Measurements from ENCODE around the gene PARN. TPM values are rescaled to one million over a fixed set of nuclear protein-coding genes. Genes with fewer than 3 reads are reported as not detected.
A peak's percentile ranks its signal among the peaks of the same experiment; 100 is the strongest.

Gene PARN, protein sequence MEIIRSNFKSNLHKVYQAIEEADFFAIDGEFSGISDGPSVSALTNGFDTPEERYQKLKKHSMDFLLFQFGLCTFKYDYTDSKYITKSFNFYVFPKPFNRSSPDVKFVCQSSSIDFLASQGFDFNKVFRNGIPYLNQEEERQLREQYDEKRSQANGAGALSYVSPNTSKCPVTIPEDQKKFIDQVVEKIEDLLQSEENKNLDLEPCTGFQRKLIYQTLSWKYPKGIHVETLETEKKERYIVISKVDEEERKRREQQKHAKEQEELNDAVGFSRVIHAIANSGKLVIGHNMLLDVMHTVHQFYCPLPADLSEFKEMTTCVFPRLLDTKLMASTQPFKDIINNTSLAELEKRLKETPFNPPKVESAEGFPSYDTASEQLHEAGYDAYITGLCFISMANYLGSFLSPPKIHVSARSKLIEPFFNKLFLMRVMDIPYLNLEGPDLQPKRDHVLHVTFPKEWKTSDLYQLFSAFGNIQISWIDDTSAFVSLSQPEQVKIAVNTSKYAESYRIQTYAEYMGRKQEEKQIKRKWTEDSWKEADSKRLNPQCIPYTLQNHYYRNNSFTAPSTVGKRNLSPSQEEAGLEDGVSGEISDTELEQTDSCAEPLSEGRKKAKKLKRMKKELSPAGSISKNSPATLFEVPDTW
- 10 to 100 TPM; 36.3 to 60.4 (median 52.9) TPM for polyA plus RNA-seq

DNA sequence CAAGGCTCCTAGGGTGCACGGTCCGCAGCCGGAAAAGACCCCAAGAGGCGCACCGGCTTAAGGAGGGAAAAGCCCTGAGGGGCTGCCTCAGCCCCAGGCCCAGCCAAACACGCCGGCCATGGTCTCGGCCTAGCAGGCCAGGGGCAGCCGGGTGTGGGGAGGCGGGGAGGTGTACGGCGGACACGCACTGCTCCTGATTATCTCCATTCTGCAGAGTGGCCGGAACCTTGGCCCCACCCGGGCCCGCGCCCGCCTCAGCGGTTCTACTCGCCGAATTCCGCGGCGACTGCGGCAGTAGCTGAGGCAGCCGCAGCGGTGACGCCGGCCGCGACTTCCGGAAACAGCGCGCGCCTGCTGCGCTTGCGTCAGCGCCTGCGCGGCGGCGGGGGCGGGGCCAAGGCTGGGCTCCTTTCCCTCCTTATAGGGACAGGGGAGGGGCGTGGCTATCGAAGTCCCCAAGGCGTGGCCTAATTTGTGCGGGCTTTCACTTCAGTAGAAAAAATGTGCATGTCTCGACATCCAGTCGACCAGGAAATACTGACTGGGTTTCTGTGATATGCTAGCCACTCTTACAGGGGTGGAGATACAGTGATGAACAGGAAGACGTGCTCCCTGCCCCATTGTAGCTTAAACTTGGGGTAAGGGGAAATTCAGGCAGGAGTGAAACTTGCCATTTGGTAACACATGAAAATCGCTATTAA is at the start of gene PARN:
TSS of gene PARN (minus strand) at position 342 of the 701 bp plus-strand sequence. CDS start at position 207, 135 bp downstream.
- H3K4me3 Mint-ChIP-seq, result peak within 1 kb of the TSS; percentile 94 to 100 (median 97)
- peaks cover 58 to 78% of the 10 kb centered on the region in 2 donors for H3K4me1 Mint-ChIP-seq

DNA sequence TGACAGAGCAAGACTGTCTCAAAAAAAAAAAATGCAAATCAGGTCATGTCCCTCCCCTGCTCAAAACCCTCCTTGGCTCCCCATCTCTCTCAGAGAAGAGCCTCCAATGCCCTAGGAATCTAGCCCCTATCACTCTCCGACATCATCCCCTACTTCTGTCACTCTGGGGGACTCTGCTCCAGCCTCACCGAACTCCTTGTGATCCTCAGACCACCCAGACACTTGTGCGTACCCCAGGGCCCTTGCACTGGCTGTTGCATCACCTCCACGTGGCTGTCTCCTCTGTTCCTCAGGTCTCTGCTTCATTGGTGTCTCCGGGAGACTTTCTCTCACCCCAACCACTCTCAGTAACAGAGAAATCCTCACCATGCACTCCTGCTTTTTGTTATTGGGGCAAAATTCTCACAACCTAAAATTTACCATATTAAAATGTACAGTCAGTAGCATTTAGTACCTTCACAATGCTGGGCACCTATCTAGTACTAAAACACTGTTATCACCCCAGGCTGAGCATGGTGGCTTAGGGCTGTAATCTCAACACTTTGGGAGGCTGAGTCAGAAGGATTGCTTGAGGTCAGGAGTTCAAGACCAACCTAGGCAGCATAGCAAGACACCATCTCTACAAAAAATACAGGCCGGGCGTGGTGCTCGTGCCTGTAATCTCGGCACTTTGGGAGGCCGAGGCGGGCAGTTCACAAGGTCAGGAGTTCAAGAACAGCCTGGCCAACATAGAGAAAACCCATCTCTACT is 48.9 kb upstream of the PARN start:
- no peaks in the 10 kb centered on the region for H3K36me3 Mint-ChIP-seq
- DNase-seq, result no peak
- peaks cover 0 to 3% of the 10 kb centered on the region in 2 donors for H3K4me1 Mint-ChIP-seq
- no peak overlapping the region for H3K27ac Mint-ChIP-seq
- H3K27me3 Mint-ChIP-seq (ENCODE audit: low read depth in 3 of 3), result peaks cover 2 to 4% (median 2%) of the 10 kb centered on the region in 3 donors
- peaks cover 0 to 4% (median 0%) of the 10 kb centered on the region in 6 donors for H3K9me3 Mint-ChIP-seq
- no peak overlapping the region for H3K4me3 Mint-ChIP-seq

More for the DNA sequence above, at the start of gene PARN:
- Mint-ChIP-seq H3K9me3 (peaks cover 0 to 1% (median 0%) of the 10 kb centered on the region in 6 donors), H3K36me3 (peaks cover 5 to 16% (median 9%) of the 10 kb centered on the region in 3 donors), H3K27me3 (ENCODE audit: low read depth in 3 of 3) (peaks cover 18 to 31% (median 18%) of the 10 kb centered on the region in 3 donors), H3K27ac (peak within 1 kb of the TSS; percentile 98 to 100 (median 100))
- peak; percentile 98 to 99 (median 98) for DNase-seq

DNA sequence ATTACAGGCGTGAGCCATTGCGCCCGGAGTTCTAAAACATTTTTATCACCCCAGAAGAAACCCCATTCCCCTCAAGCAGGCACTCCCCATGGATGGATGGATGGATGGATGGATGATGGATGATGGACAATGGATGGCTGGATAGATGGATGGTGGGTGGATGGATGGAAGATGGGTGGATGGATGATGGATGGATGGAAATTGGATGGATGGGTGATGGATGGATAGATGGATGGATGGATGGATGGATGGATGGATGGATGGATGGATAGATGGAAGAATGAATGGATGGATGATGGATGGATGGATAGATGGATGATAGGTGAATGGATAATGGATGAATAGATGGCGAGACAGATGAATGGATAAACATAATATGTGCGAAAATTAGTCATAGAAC is 47.6 kb upstream of the PARN start:
- no peak for DNase-seq
- no peak overlapping the region for H3K27ac Mint-ChIP-seq

GRCh38 chr16:14676633-14677032 is 46.6 kb upstream of the PARN start:
- no peaks in the 10 kb centered on the region for H3K36me3 Mint-ChIP-seq
- H3K4me3 Mint-ChIP-seq, result no peak overlapping the region
- peaks cover 2 to 4% (median 2%) of the 10 kb centered on the region in 3 donors for H3K27me3 Mint-ChIP-seq (ENCODE audit: low read depth in 3 of 3)
- no peak for DNase-seq
- H3K27ac Mint-ChIP-seq, result no peak overlapping the region
- peaks cover 0 to 4% (median 0%) of the 10 kb centered on the region in 6 donors for H3K9me3 Mint-ChIP-seq
- peaks cover 3 to 17% of the 10 kb centered on the region in 2 donors for H3K4me1 Mint-ChIP-seq

More for the DNA sequence above, 47.6 kb upstream of the PARN start:
- Mint-ChIP-seq H3K36me3 (no peaks in the 10 kb centered on the region), H3K4me1 (peaks cover under 1 to 11% of the 10 kb centered on the region in 2 donors), H3K27me3 (ENCODE audit: low read depth in 3 of 3) (peaks cover 2 to 4% (median 2%) of the 10 kb centered on the region in 3 donors), H3K4me3 (no peak overlapping the region), H3K9me3 (peaks cover 0 to 4% (median 0%) of the 10 kb centered on the region in 6 donors)

- H3K9me3 Mint-ChIP-seq, result no peaks in the 10 kb centered on the region
- peak overlapping the region in 4 of 6 donors; percentile 6 to 45 (median 28) for H3K27ac Mint-ChIP-seq
- H3K4me3 Mint-ChIP-seq, result no peak overlapping the region
- H3K36me3 Mint-ChIP-seq, result peaks cover 0 to 15% (median 0%) of the 10 kb centered on the region in 3 donors
- peaks cover 3 to 17% of the 10 kb centered on the region in 2 donors for H3K4me1 Mint-ChIP-seq
- peaks cover under 1 to 2% (median 2%) of the 10 kb centered on the region in 3 donors for H3K27me3 Mint-ChIP-seq (ENCODE audit: low read depth in 3 of 3)
- DNase-seq, result no peak
Measured at GRCh38 chr16:14672403-14672971, 42.4 kb upstream of the PARN start.

- peak overlapping the region in 2 of 6 donors; percentile 24 to 34 for H3K27ac Mint-ChIP-seq
Measured at GRCh38 chr16:14669776-14670175, 39.7 kb upstream of the PARN start.

DNA sequence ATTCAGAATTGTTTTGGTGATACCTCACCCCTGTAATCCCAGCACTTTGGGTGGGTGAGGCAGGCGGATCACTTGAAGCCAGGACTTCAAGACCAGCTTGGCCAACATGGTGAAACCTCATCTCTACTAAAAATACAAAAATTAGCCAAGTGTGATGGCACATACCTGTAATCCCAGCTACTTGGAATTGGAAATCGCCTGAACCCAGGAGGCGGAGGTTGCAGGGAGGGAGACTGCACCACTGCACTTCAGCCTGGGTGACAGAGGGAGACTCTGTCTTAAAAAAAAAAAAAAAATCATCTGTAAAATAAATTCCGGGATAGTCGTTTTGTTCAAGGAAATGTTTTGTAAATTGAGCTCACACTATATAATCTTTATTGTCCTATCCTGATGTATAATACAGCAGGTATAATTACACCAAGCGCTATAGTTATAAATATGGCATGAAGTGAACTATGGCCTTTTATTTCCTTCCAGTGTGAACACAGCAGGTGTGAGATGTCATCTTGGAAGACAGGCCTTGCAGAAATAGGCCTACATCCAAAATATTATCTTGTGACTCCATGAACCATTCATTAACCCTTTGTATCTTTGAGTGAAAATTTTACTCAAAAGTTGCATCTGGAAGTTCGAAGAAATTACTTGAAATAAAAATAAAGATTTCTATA is 38.6 kb upstream of the PARN start:
- peaks cover 0 to 5% (median 0%) of the 10 kb centered on the region in 3 donors for H3K27me3 Mint-ChIP-seq (ENCODE audit: low read depth in 3 of 3)
- H3K27ac Mint-ChIP-seq, result peak overlapping the region in 1 of 6 donors; percentile 39
- H3K36me3 Mint-ChIP-seq, result peaks cover 14 to 40% (median 17%) of the 10 kb centered on the region in 3 donors
- DNase-seq, result no peak
- H3K4me1 Mint-ChIP-seq, result peaks cover 3 to 11% of the 10 kb centered on the region in 2 donors
- H3K9me3 Mint-ChIP-seq, result no peaks in the 10 kb centered on the region
- no peak overlapping the region for H3K4me3 Mint-ChIP-seq

More at GRCh38 chr16:14669776-14670175, 39.7 kb upstream of the PARN start:
- peaks cover 10 to 36% (median 14%) of the 10 kb centered on the region in 3 donors for H3K36me3 Mint-ChIP-seq
- H3K4me1 Mint-ChIP-seq, result peaks cover 3 to 17% of the 10 kb centered on the region in 2 donors
- no peak for DNase-seq
- no peaks in the 10 kb centered on the region for H3K9me3 Mint-ChIP-seq
- no peak overlapping the region for H3K4me3 Mint-ChIP-seq
- peaks cover 0 to 2% (median 0%) of the 10 kb centered on the region in 3 donors for H3K27me3 Mint-ChIP-seq (ENCODE audit: low read depth in 3 of 3)

DNA sequence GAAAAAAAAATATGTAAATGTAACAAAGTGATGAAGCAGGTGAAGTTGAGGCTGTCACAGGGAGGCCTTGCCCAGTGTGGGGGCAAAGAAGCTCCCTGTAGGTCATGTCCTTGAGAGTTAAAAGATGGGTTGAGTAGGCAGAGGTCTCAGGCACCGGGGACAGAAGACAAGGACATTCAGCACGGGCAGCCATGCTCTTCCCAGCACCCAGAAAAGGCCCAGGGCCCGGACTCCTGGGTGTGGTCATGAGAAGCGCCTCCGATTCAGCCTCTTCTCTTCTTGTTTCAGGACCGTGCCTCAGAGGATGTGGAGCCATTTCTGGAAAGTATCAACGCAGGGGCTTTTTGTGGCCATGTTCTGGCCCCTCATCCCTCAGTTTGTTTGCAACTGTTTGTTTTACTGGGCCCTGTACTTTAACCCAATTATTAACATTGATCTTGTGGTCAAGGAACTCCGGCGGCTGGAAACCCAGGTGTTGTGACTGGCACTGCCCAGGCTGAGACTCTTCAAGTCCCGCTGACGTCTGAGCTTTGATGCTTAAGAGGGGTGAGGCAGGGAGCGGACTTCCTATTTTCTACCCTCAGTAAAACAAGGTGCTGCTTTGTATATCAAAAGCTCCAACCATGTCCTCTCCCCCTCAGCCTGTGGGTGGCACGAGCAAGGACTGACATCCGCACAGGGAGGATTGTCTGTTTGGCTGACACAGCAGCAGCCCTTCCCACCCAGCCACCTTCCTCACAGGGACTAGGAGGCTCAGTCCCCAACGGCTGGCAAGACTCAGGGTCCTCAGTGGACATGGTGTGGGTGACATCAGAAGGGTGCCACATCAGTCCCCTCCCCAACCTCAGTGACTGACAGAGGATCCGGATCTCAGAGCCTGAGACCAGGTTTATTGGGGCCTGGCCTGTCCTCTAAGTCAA is 37.5 kb upstream of the PARN start:
- no peak overlapping the region for H3K4me3 Mint-ChIP-seq
- no peaks in the 10 kb centered on the region for H3K9me3 Mint-ChIP-seq
- H3K36me3 Mint-ChIP-seq, result peaks cover 17 to 43% (median 20%) of the 10 kb centered on the region in 3 donors
- H3K4me1 Mint-ChIP-seq, result peaks cover 2 to 6% of the 10 kb centered on the region in 2 donors
- peaks cover 0 to 5% (median 0%) of the 10 kb centered on the region in 3 donors for H3K27me3 Mint-ChIP-seq (ENCODE audit: low read depth in 3 of 3)
- no peak for DNase-seq
- H3K27ac Mint-ChIP-seq, result peak overlapping the region in 4 of 6 donors; percentile 39 to 67 (median 54)

DNA sequence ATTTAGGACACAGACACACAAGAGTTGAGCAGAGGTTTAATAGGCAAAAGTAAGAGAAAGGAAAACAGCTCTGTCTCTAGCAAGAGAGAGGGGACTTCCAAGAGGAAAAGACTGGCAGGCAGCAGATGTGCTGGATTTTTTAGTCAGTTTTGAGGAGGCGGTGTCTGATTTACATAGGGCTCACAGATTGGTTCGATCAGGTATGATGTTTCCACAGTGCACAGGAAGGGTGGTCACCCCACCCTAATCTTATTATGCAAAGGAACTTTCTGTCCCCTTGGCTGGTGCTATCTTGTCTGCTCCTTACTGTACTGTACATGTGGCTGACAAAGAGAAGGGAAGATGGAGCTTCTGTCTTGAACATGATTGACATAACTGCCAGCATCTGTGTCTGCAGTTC is 28.0 kb upstream of the PARN start:
- Mint-ChIP-seq H3K9me3 (no peaks in the 10 kb centered on the region), H3K4me1 (no peaks in the 10 kb centered on the region), H3K36me3 (peaks cover 15 to 24% (median 16%) of the 10 kb centered on the region in 3 donors), H3K27me3 (ENCODE audit: low read depth in 3 of 3) (peaks cover 0 to 2% (median 0%) of the 10 kb centered on the region in 3 donors), H3K4me3 (no peak overlapping the region), H3K27ac (peak overlapping the region in 5 of 6 donors; percentile 6 to 71 (median 49))
- DNase-seq, result no peak

DNA sequence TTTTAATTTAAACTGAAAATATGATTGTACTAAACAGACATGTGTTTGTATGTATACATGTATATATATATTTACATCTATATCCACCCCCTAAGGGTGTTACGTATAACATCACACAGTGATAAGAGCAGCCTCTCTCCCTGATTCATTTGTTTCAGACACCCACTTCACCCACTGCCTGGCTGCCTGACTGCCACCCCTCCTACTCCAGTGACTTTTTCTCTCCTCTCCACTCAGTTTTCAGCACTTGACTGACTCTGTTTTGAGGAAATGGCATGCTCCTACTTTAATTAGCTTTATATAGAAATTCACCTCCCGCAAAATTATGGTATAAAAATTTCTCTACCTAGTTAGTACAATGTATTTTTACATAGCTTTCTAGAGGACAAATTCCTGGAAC is 22.7 kb upstream of the PARN start:
- H3K36me3 Mint-ChIP-seq, result peaks cover 3 to 41% (median 8%) of the 10 kb centered on the region in 3 donors
- no peak overlapping the region for H3K4me3 Mint-ChIP-seq
- H3K4me1 Mint-ChIP-seq, result peaks cover 0 to 2% of the 10 kb centered on the region in 2 donors
- H3K27ac Mint-ChIP-seq, result peak overlapping the region in 2 of 6 donors; percentile 68 to 70
- H3K27me3 Mint-ChIP-seq (ENCODE audit: low read depth in 3 of 3), result peaks cover 0 to 2% (median 0%) of the 10 kb centered on the region in 3 donors
- DNase-seq, result no peak
- H3K9me3 Mint-ChIP-seq, result no peaks in the 10 kb centered on the region

DNA sequence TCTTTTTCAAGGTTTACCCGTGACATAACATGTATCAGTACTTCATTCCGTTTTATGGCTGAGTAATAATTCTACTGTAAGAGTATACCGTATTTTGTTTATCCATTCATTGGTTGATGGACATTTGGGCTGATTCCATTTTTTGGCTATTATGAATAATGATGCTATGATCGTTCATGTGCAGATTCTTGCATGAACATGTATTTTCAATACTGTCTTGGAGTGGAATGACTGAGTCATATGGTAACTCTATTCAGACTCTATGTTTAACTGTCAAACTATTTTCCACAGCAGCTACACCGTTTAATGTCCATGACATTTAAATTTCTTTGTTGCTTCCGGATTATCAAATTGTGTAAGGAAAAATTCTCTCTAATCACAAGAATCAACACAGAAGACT is 20.6 kb upstream of the PARN start:
- Mint-ChIP-seq H3K4me1 (peaks cover 0 to 6% of the 10 kb centered on the region in 2 donors), H3K27ac (peak overlapping the region in 4 of 6 donors; percentile 12 to 57 (median 38)), H3K27me3 (ENCODE audit: low read depth in 3 of 3) (peaks cover 0 to 2% (median 0%) of the 10 kb centered on the region in 3 donors), H3K36me3 (peaks cover 3 to 40% (median 8%) of the 10 kb centered on the region in 3 donors), H3K4me3 (no peak overlapping the region), H3K9me3 (no peaks in the 10 kb centered on the region)
- DNase-seq, result no peak

All from immature natural killer cell (primary cell).